GM23338 (cell line): ENCODE measurements around the gene TBCE. TPM values are rescaled to one million over a fixed set of nuclear protein-coding genes. Genes with fewer than 3 reads are reported as not detected.

Source experiments
- ATAC-seq: fragments of 200-7000 bp; cut with Tn5 transposase; 3 replicates; pipeline ENCODE4 v1.9.1; 2020
- DNase-seq: peaks from one replicate; pipeline ENCODE4 v3.0.0-alpha.2; 2015; ENCODE audit warnings: low spot score
- H2AFZ ChIP-seq: fragments of 200-600 bp; sonication (generic); 2 replicates; pipeline ENCODE4 v1.8.0; 2016; ENCODE audit warnings: antibody characterized with exemption, mild to moderate bottlenecking, moderate library complexity
- H3F3A ChIP-seq: fragments of 200-600 bp; sonication (generic); replicated peaks from 2 replicates; pipeline ENCODE4 v1.8.0; 2017; ENCODE audit warnings: antibody characterized with exemption, mixed run types, low read depth
- H3K27ac ChIP-seq: fragments of 200-600 bp; sonication (generic); 2 replicates; pipeline ENCODE4 v1.6.1; 2016; ENCODE audit warnings: low read depth
- H3K27me3 ChIP-seq: fragments of 200-600 bp; sonication (generic); 2 replicates; pipeline ENCODE4 v1.8.0; 2016; ENCODE audit warnings: mild to moderate bottlenecking, mixed run types, moderate library complexity; ENCODE audit not compliant: insufficient read depth
- H3K36me3 ChIP-seq: fragments of 200-600 bp; sonication (generic); 2 replicates; pipeline ENCODE4 v1.8.0; 2016; ENCODE audit warnings: mild to moderate bottlenecking; ENCODE audit not compliant: insufficient read depth
- H3K4me1 ChIP-seq: fragments of 200-600 bp; sonication (generic); 2 replicates; pipeline ENCODE4 v1.8.0; 2016; ENCODE audit warnings: mild to moderate bottlenecking, moderate library complexity; ENCODE audit not compliant: insufficient read depth
- H3K4me2 ChIP-seq: fragments of 200-600 bp; sonication (generic); 2 replicates; pipeline ENCODE4 v1.7.1; 2017; ENCODE audit warnings: mixed run types
- H3K4me3 ChIP-seq: fragments of 200-600 bp; sonication (generic); 2 replicates; pipeline ENCODE4 v1.6.1; 2016; ENCODE audit warnings: mixed run types
- H3K79me2 ChIP-seq: fragments of 200-600 bp; sonication (generic); replicated peaks from 2 replicates; pipeline ENCODE4 v1.8.0; 2017; ENCODE audit warnings: mild to moderate bottlenecking; ENCODE audit not compliant: insufficient read depth
- H3K9me2 ChIP-seq: fragments of 200-600 bp; sonication (generic); 2 replicates; pipeline ENCODE4 v1.8.0; 2017; ENCODE audit not compliant: insufficient read depth
- H4K20me1 ChIP-seq: fragments of 200-600 bp; sonication (generic); replicated peaks from 2 replicates; pipeline ENCODE4 v1.8.0; 2017; ENCODE audit warnings: mild to moderate bottlenecking; ENCODE audit not compliant: insufficient read depth
- H3K27ac Mint-ChIP-seq: 2 replicates; pipeline ENCODE4 v1.8.0; 2020; ENCODE audit warnings: inconsistent platforms, mild to moderate bottlenecking, moderate library complexity, mixed read lengths
- H3K27me3 Mint-ChIP-seq: 3 replicates; pipeline ENCODE4 v1.8.0; 2022; ENCODE audit warnings: low read depth, mild to moderate bottlenecking, moderate library complexity, mixed read lengths, inconsistent platforms; ENCODE audit not compliant: insufficient read depth, poor library complexity
- H3K36me3 Mint-ChIP-seq: 3 replicates; pipeline ENCODE4 v1.8.0; 2021; ENCODE audit warnings: low read depth, mild to moderate bottlenecking, inconsistent platforms, moderate library complexity, mixed read lengths
- H3K4me1 Mint-ChIP-seq: 3 replicates; pipeline ENCODE4 v1.8.0; 2020; ENCODE audit warnings: mild to moderate bottlenecking, inconsistent platforms, mixed read lengths
- H3K4me3 Mint-ChIP-seq: 3 replicates; pipeline ENCODE4 v1.8.0; 2021; ENCODE audit warnings: moderate library complexity, mild to moderate bottlenecking, inconsistent platforms, mixed read lengths
- H3K9me3 Mint-ChIP-seq: 3 replicates; pipeline ENCODE4 v1.8.0; 2020; ENCODE audit warnings: moderate library complexity, mild to moderate bottlenecking, inconsistent platforms, mixed read lengths
- CREB1 ChIP-seq: fragments of 250-450 bp; sonication (Bioruptor Pico); IDR thresholded peaks from 2 replicates; pipeline ENCODE4 v1.5.0; 2020; ENCODE audit warnings: low read depth, mild to moderate bottlenecking, moderate library complexity
- EZH2 ChIP-seq: fragments of 200-600 bp; sonication (generic); IDR thresholded peaks from one replicate; pipeline ENCODE4 v1.8.0; 2017; ENCODE audit warnings: antibody characterized with exemption, mild to moderate bottlenecking, low read depth; ENCODE audit not compliant: unreplicated experiment
- EZH2phosphoT487 ChIP-seq: fragments of 200-600 bp; sonication (generic); IDR thresholded peaks from one replicate; pipeline ENCODE4 v1.8.1; 2018; ENCODE audit warnings: antibody characterized with exemption; ENCODE audit not compliant: unreplicated experiment
- JUNB ChIP-seq: IDR thresholded peaks from one replicate; pipeline ENCODE4 v1.6.1; 2016; ENCODE audit warnings: antibody characterized with exemption; ENCODE audit not compliant: unreplicated experiment
- NANOG ChIP-seq: IDR thresholded peaks from 2 replicates; pipeline ENCODE4 v1.6.1; 2016; ENCODE audit warnings: antibody characterized with exemption, borderline replicate concordance
- POLR2AphosphoS5 ChIP-seq: IDR thresholded peaks from 2 replicates; pipeline ENCODE4 v1.6.1; 2016; ENCODE audit warnings: antibody characterized with exemption, low read depth
- ZNF114 ChIP-seq: fragments of 250-450 bp; sonication (Bioruptor Pico); IDR thresholded peaks from 2 replicates; pipeline ENCODE4 v1.5.0; 2020; ENCODE audit warnings: mild to moderate bottlenecking, moderate library complexity
- ZNF331 ChIP-seq: fragments of 250-450 bp; sonication (Bioruptor Pico); IDR thresholded peaks from 2 replicates; pipeline ENCODE4 v1.5.0; 2020; ENCODE audit warnings: low read depth, mild to moderate bottlenecking, moderate library complexity
- polyA plus RNA-seq: library from polyadenylated mRNA; unstranded; fragments of >200 nt; fragmentation: Nextera tagmentation; extraction: Ambion mirVana; gene quantifications from 2 replicates; pipeline ENCODE4 v1.2.1, GENCODE V29; 2016
- total RNA-seq: library from RNA; depleted of rRNA; stranded (reverse); fragments of >200 nt; shearing (Covaris generic); gene quantifications from 2 replicates; pipeline ENCODE4 v1.2.3, GENCODE V29; 2014
- TF ChIP-seq, protein P1 (sequence below): fragments of 250-450 bp; sonication (Bioruptor Pico); IDR thresholded peaks from 2 replicates; pipeline ENCODE4 v1.5.0; 2020; ENCODE audit warnings: mild to moderate bottlenecking, moderate library complexity
- TF ChIP-seq, protein P2 (sequence below): IDR thresholded peaks from one replicate; pipeline ENCODE4 v1.6.1; 2018; ENCODE audit warnings: antibody characterized with exemption; ENCODE audit not compliant: unreplicated experiment

Gene TBCE
- total and polyA plus RNA-seq, 2 experiments from 2014 or later, result 42.7 to 64.8 TPM

DNA sequence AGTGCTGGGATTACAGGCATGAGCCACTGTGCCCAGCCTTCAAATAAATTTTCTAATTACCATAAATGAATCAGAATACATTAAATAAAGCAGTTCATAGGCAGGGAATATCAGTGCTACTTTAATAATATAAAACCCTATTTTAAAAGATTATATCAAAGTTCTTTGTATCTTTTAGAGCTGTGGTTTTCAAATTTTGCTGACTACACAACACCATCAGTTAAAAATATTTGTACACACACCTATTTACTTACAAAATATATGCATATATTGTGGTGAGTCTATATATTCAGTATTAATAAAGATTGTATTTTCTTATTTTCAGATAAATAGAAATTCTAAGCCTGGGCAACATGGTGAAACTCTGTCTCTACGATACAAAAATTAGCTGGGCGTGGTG is 118.3 kb downstream of the TBCE start:
- no peaks in the 10 kb centered on the region for H3K9me2 ChIP-seq
- no peaks in the 10 kb centered on the region for H3K4me1 ChIP-seq
- TF ChIP-seq ZNF331 (CRISPR knock-in tag) (no peak), EZH2phosphoT487 (no peak), CREB1 (CRISPR knock-in tag) (no peak), NANOG (no peak), ZNF114 (no peak)
- DNase-seq, result no peak
- no peak overlapping the region for H3K4me3 ChIP-seq
- H3K27ac Mint-ChIP-seq, result no peak overlapping the region
- no peaks in the 10 kb centered on the region for H3K9me3 Mint-ChIP-seq
- no peak overlapping the region for H3K4me3 Mint-ChIP-seq
- no peak overlapping the region for H3K27ac ChIP-seq
- no peak overlapping the region for H3K4me2 ChIP-seq
- H3K27me3 Mint-ChIP-seq, result no peaks in the 10 kb centered on the region
- H4K20me1 ChIP-seq, result 0 out of 2 replicates have a peak, but pooled peaks cover 8% of the 10 kb centered on the region
- ATAC-seq, result no peak
- H3K27me3 ChIP-seq, result no peaks in the 10 kb centered on the region
- no peak overlapping the region for H2AFZ ChIP-seq
- H3K36me3 ChIP-seq, result peaks cover 11% of the 10 kb centered on the region; the same call in 1 of the 2 replicates
- no peaks in the 10 kb centered on the region for H3K79me2 ChIP-seq
- no peaks in the 10 kb centered on the region for H3F3A ChIP-seq
- no peaks in the 10 kb centered on the region for H3K4me1 Mint-ChIP-seq
- H3K36me3 Mint-ChIP-seq, result peaks cover 45% of the 10 kb centered on the region

DNA sequence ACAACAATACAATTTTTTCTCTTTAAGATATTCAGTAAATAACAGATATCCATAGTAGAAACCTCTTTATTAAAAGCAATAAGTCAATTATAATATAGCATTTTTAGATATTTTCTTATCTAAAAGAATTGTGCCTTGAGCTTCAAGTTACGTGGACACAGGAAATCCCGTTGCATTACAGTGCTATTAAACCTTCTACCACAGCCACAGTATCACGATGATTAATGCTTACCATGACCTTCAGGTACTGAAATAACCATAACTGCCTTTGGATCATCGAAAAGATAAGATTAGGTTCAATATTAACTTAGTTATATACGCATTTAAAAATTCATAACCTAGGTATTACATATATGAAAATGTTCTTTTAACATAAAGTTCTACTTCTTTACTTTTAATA is 119.1 kb downstream of the TBCE start:
- H3K27ac ChIP-seq, result no peak overlapping the region

More for the DNA sequence above, 119.1 kb downstream of the TBCE start:
- Histone ChIP-seq H3K27me3 (no peaks in the 10 kb centered on the region), H3K79me2 (no peaks in the 10 kb centered on the region), H3K9me2 (no peaks in the 10 kb centered on the region), H3K36me3 (peaks cover 11% of the 10 kb centered on the region; the same call in 1 of the 2 replicates), H3F3A (no peaks in the 10 kb centered on the region), H3K4me2 (no peak overlapping the region), H2AFZ (no peak overlapping the region), H3K4me1 (no peaks in the 10 kb centered on the region), H3K4me3 (no peak overlapping the region), H4K20me1 (0 out of 2 replicates have a peak, but pooled peaks cover 10% of the 10 kb centered on the region)
- peaks cover 39% of the 10 kb centered on the region for H3K36me3 Mint-ChIP-seq
- no peak overlapping the region for H3K4me3 Mint-ChIP-seq
- H3K4me1 Mint-ChIP-seq, result no peaks in the 10 kb centered on the region
- ATAC-seq (no peak), DNase-seq (no peak)
- TF ChIP-seq, protein P1, sequence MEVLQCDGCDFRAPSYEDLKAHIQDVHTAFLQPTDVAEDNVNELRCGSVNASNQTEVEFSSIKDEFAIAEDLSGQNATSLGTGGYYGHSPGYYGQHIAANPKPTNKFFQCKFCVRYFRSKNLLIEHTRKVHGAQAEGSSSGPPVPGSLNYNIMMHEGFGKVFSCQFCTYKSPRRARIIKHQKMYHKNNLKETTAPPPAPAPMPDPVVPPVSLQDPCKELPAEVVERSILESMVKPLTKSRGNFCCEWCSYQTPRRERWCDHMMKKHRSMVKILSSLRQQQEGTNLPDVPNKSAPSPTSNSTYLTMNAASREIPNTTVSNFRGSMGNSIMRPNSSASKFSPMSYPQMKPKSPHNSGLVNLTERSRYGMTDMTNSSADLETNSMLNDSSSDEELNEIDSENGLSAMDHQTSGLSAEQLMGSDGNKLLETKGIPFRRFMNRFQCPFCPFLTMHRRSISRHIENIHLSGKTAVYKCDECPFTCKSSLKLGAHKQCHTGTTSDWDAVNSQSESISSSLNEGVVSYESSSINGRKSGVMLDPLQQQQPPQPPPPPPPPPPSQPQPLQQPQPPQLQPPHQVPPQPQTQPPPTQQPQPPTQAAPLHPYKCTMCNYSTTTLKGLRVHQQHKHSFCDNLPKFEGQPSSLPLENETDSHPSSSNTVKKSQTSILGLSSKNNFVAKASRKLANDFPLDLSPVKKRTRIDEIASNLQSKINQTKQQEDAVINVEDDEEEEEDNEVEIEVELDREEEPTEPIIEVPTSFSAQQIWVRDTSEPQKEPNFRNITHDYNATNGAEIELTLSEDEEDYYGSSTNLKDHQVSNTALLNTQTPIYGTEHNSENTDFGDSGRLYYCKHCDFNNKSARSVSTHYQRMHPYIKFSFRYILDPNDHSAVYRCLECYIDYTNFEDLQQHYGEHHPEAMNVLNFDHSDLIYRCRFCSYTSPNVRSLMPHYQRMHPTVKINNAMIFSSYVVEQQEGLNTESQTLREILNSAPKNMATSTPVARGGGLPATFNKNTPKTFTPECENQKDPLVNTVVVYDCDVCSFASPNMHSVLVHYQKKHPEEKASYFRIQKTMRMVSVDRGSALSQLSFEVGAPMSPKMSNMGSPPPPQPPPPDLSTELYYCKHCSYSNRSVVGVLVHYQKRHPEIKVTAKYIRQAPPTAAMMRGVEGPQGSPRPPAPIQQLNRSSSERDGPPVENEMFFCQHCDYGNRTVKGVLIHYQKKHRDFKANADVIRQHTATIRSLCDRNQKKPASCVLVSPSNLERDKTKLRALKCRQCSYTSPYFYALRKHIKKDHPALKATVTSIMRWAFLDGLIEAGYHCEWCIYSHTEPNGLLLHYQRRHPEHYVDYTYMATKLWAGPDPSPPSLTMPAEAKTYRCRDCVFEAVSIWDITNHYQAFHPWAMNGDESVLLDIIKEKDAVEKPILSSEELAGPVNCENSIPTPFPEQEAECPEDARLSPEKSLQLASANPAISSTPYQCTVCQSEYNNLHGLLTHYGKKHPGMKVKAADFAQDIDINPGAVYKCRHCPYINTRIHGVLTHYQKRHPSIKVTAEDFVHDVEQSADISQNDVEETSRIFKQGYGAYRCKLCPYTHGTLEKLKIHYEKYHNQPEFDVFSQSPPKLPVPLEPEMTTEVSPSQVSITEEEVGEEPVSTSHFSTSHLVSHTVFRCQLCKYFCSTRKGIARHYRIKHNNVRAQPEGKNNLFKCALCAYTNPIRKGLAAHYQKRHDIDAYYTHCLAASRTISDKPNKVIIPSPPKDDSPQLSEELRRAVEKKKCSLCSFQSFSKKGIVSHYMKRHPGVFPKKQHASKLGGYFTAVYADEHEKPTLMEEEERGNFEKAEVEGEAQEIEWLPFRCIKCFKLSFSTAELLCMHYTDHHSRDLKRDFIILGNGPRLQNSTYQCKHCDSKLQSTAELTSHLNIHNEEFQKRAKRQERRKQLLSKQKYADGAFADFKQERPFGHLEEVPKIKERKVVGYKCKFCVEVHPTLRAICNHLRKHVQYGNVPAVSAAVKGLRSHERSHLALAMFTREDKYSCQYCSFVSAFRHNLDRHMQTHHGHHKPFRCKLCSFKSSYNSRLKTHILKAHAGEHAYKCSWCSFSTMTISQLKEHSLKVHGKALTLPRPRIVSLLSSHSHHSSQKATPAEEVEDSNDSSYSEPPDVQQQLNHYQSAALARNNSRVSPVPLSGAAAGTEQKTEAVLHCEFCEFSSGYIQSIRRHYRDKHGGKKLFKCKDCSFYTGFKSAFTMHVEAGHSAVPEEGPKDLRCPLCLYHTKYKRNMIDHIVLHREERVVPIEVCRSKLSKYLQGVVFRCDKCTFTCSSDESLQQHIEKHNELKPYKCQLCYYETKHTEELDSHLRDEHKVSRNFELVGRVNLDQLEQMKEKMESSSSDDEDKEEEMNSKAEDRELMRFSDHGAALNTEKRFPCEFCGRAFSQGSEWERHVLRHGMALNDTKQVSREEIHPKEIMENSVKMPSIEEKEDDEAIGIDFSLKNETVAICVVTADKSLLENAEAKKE (CRISPR knock-in tag), result no peak
- TF ChIP-seq ZNF114 (no peak), POLR2AphosphoS5 (no peak), JUNB (no peak), EZH2 (no peak), EZH2phosphoT487 (no peak), NANOG (no peak), CREB1 (CRISPR knock-in tag) (no peak), ZNF331 (CRISPR knock-in tag) (no peak)
- TF ChIP-seq, protein P2, sequence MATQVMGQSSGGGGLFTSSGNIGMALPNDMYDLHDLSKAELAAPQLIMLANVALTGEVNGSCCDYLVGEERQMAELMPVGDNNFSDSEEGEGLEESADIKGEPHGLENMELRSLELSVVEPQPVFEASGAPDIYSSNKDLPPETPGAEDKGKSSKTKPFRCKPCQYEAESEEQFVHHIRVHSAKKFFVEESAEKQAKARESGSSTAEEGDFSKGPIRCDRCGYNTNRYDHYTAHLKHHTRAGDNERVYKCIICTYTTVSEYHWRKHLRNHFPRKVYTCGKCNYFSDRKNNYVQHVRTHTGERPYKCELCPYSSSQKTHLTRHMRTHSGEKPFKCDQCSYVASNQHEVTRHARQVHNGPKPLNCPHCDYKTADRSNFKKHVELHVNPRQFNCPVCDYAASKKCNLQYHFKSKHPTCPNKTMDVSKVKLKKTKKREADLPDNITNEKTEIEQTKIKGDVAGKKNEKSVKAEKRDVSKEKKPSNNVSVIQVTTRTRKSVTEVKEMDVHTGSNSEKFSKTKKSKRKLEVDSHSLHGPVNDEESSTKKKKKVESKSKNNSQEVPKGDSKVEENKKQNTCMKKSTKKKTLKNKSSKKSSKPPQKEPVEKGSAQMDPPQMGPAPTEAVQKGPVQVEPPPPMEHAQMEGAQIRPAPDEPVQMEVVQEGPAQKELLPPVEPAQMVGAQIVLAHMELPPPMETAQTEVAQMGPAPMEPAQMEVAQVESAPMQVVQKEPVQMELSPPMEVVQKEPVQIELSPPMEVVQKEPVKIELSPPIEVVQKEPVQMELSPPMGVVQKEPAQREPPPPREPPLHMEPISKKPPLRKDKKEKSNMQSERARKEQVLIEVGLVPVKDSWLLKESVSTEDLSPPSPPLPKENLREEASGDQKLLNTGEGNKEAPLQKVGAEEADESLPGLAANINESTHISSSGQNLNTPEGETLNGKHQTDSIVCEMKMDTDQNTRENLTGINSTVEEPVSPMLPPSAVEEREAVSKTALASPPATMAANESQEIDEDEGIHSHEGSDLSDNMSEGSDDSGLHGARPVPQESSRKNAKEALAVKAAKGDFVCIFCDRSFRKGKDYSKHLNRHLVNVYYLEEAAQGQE, result no peak
- no peak overlapping the region for H3K27ac Mint-ChIP-seq
- H3K9me3 Mint-ChIP-seq, result no peaks in the 10 kb centered on the region
- no peaks in the 10 kb centered on the region for H3K27me3 Mint-ChIP-seq
